Measurements from ENCODE around the gene RRP15.

RRP15 gene

DNA sequence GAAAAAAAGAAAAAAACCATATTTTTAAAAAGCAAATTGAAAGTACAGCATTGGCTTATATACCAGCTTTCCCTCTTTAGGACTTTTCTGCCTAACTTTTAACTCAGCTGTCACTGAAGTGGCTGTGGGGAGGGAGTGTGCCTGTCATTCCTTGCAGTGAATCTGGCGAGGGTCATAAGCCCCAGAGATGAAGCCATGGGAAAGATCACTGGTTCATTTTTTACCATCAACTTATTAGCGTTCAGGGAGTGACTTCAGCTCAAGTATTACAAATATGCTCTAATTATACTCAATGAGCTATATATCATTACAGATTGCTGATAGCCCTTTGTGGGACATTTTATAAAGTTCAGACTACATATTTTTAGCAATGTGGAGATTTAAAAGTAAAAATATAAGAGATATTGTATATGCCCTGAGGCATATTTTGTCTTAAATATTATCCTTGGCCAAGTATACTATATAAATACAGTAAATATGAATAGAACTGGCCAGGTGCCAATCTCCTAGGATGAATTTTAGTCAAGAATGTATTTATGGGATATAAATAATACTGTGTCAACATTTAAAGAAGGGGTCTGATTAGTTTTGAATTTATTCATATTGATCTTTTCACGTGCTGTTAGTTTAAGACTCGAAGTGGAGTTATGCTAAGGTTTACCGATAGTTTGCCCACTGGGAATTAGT, 64.4 kb downstream of the RRP15 start:
- TF ChIP-seq, protein P1, sequence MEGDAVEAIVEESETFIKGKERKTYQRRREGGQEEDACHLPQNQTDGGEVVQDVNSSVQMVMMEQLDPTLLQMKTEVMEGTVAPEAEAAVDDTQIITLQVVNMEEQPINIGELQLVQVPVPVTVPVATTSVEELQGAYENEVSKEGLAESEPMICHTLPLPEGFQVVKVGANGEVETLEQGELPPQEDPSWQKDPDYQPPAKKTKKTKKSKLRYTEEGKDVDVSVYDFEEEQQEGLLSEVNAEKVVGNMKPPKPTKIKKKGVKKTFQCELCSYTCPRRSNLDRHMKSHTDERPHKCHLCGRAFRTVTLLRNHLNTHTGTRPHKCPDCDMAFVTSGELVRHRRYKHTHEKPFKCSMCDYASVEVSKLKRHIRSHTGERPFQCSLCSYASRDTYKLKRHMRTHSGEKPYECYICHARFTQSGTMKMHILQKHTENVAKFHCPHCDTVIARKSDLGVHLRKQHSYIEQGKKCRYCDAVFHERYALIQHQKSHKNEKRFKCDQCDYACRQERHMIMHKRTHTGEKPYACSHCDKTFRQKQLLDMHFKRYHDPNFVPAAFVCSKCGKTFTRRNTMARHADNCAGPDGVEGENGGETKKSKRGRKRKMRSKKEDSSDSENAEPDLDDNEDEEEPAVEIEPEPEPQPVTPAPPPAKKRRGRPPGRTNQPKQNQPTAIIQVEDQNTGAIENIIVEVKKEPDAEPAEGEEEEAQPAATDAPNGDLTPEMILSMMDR (IDR thresholded peaks at IDR 0.05): no peak
- Histone ChIP-seq H3K4me3 (peak overlapping the region; percentile 71), H3K27ac (peak overlapping the region; percentile 81 to 82)
- DNase-seq (ENCODE audit: low spot score): no peak

DNA sequence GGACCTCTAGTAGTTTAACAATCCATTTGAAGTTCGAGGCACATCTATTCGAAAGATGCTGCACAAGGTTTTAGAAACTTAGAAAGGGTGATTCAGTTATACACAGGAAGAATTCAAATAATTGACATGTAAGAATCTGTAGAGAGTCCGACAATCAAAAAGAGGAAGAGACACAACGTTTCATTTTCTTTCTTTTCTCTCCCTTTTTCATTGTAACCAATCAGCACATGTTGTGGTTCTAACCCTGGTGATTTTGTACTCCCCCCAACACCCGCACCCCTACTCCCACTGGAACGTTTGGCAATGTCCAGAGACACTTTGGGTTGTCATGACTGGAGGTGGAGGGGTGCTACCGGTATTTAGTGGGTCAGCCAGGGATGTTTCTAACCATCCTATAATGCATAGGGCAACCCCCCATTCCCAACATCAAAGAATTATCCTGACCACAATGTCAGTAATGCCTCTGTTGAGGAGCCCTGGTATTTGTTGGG, 65.0 kb downstream of the RRP15 start:
- Histone ChIP-seq H3K4me3 (peak overlapping the region; percentile 71), H3K27ac (peak overlapping the region; percentile 81 to 82)
- no peak for DNase-seq (ENCODE audit: low spot score)
- TF ChIP-seq, protein P1 (IDR thresholded peaks at IDR 0.05): no peak

DNA sequence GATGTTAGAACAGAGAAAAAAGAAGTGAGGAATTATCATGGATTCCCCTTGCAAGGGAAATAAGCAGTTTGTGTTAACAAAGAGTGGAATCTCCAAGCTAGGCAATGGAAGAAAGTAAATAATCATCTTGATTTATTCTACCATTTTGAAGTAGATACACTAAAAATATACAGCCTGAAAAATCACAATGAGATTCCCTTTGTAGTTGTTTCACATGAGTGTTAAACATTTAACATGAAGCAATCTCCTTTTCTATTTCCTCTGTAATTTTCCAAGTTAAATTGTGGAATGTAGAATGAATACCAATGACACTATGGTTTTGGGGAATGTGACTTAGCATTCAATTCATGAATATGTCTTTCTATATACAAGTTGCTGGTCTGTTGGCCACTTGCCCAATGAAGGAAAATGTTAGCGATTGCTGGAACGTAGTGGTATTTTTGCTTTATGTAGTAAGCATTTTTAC, 65.7 kb downstream of the RRP15 start:
- Histone ChIP-seq H3K27ac (peak overlapping the region; percentile 81 to 82), H3K4me3 (peak overlapping the region; percentile 71)
- DNase-seq (ENCODE audit: low spot score): no peak
- TF ChIP-seq, protein P1 (IDR thresholded peaks at IDR 0.05): no peak

DNA sequence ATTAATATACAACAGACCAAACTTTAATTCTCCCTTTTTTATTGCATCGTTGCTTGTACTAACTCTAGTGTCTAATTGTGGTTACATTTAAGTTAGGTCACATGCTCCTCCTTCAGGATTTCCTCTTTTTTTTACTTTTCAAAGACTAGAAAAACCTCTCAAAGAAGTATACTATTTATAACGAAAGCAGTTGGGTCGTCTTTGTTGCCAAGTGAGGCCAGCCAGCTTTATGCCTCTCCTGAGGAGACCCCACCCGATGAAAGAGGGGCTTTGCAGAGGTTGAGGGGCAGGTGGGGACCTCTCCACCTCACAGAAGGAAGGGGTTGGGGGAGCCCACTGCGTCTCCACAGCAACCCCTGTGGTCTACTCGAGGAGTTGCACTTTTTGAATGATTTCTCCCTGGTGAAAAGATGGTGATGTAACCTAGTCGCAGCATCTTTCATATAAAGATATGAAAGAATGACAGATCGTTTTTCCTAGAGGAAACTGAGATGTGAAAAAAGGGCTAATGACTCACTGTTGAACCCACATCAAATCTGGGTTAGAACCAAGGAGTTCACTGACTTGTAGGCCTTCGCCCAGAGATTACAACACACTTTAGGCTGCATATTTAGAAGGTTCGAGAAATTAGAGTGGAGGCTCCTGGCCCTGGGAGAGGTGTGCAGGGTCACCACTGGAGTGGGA, 66.4 kb downstream of the RRP15 start:
- Histone ChIP-seq H3K27ac (peak overlapping the region; percentile 81 to 82), H3K4me3 (peak overlapping the region; percentile 71)
- DNase-seq (ENCODE audit: low spot score): no peak
- TF ChIP-seq, protein P1 (IDR thresholded peaks at IDR 0.05): no peak

DNA sequence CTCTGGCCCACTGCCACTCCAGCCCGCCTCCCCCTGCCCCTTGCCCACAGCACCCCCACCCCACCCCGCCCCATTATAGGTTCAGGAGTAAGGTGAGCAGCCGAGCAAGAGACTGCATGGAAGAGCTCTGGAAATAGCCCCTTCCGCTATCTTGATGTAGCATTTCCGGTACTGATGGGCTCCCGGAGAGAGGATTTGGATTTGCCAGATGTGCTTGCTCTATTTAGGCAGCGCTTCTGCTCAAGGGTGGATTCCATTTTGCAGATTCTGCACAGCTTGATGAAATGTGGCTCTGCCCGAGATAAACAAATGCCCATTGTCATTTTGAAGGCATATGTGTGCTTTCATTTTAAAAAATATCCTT, 67.0 kb downstream of the RRP15 start:
- TF ChIP-seq, protein P1 (IDR thresholded peaks at IDR 0.05): no peak
- H3K27ac ChIP-seq: peak overlapping the region; percentile 81 to 82
- peak overlapping the region; percentile 71 for H3K4me3 ChIP-seq
- DNase-seq (ENCODE audit: low spot score): no peak

DNA sequence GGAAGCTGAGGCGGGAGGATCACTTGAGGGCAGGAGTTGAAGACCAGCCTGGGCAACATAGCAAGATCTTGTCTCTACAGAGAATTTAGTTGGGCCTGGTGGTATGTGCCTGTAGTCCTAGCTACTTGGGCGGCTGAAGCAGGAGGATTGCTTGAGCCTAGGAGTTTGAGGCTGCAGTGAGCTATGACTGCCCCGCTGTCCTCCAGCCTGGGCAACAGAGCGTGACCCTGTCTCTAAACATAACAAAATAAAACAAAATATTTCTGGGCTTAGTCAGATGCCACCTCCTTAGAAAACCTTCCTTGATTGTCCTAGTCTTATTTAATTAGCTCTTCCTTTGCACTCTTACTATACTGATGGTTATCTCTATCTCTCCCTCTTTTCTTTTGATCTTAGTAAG, 68.6 kb downstream of the RRP15 start:
- Histone ChIP-seq H3K4me3 (no peak overlapping the region), H3K27ac (no peak overlapping the region)
- no peak for DNase-seq (ENCODE audit: low spot score)
- TF ChIP-seq, protein P1 (IDR thresholded peaks at IDR 0.05): no peak

Measured in coronary artery (tissue), 2 donors.